H1 (cell line): ENCODE results near the gene ATP2C1. TPM values are rescaled to one million over a fixed set of nuclear protein-coding genes. Genes with fewer than 3 reads are reported as not detected.

ENCODE experiments used
- CTCF ChIA-PET: fragments of 300-600 bp; sonication (Branson Sonifier 250); formaldehyde crosslinking; loops from one replicate; lab custom pipeline; 2021; ENCODE audit not compliant: partially characterized antibody; lab: Charles Lee
- POLR2A ChIA-PET: fragments of 300-600 bp; sonication (Branson Sonifier 250); formaldehyde crosslinking; loops from one replicate; lab custom pipeline; 2021; ENCODE audit warnings: inconsistent platforms; ENCODE audit not compliant: partially characterized antibody; lab: Charles Lee
- DNase-seq, 2 experiments: peaks; one replicate each; pipeline versions ENCODE4 v3.0.0 to v3.0.0-alpha.2; 2010 to 2022; ENCODE audit warnings: low spot score in 2 of 2, low read depth in 1 of 2, mixed read lengths in 1 of 2
- FAIRE-seq: peaks from 2 replicates; lab custom pipeline; 2011; peaks lifted over from hg19 to GRCh38; lab: Jason Lieb, UNC
- H2AFZ ChIP-seq: 2 replicates; pipeline ENCODE4 v1.8.1; 2012; ENCODE audit warnings: low read length, inconsistent platforms
- H2AK5ac ChIP-seq: 2 replicates; pipeline ENCODE4 v1.6.1; 2013; ENCODE audit warnings: low read depth, low read length
- H2BK120ac ChIP-seq: replicated peaks from 2 replicates; pipeline ENCODE3; 2013; ENCODE audit warnings: low read depth, low read length, inconsistent platforms
- H2BK12ac ChIP-seq: 2 replicates; pipeline ENCODE4 v1.6.1; 2013; ENCODE audit warnings: low read depth, low read length
- H2BK15ac ChIP-seq: 2 replicates; pipeline ENCODE4 v1.6.1; 2013; ENCODE audit warnings: low read length
- H2BK20ac ChIP-seq: 2 replicates; pipeline ENCODE4 v1.6.1; 2013; ENCODE audit warnings: low read length
- H2BK5ac ChIP-seq: 2 replicates; pipeline ENCODE4 v1.6.1; 2013; ENCODE audit warnings: low read depth, low read length
- H3K14ac ChIP-seq: 2 replicates; pipeline ENCODE4 v1.6.1; 2013; ENCODE audit warnings: inconsistent platforms; ENCODE audit not compliant: insufficient read length
- H3K18ac ChIP-seq: 2 replicates; pipeline ENCODE4 v1.6.1; 2013; ENCODE audit warnings: low read length; ENCODE audit errors: extremely low read depth
- H3K23ac ChIP-seq: 2 replicates; pipeline ENCODE4 v1.6.1; 2013; ENCODE audit warnings: inconsistent platforms; ENCODE audit not compliant: insufficient read length
- H3K23me2 ChIP-seq: 2 replicates; pipeline ENCODE4 v1.6.1; 2013; ENCODE audit warnings: low read depth, low read length
- H3K27ac ChIP-seq: 2 replicates; pipeline ENCODE4 v1.6.1; 2011; ENCODE audit warnings: low read depth, low read length, inconsistent platforms
- H3K27me3 ChIP-seq, 4 experiments: replicated peaks in 1 of 4; 1 replicate in 1 of 4; 2 replicates in 3 of 4; pipeline versions ENCODE4 v1.6.1 to v1.8.1; 2011 to 2013; ENCODE audit warnings: low read length in 3 of 4, mild to moderate bottlenecking in 3 of 4, inconsistent platforms in 2 of 4, mixed read lengths in 2 of 4, moderate library complexity in 1 of 4; ENCODE audit not compliant: control insufficient read depth in 3 of 4, insufficient read depth in 3 of 4; ENCODE audit errors: extremely low read depth in 1 of 4
- H3K36me3 ChIP-seq, 4 experiments: 2 replicates each; pipeline versions ENCODE4 v1.6.1 to v1.8.1; 2011 to 2013; ENCODE audit warnings: mild to moderate bottlenecking in 4 of 4, low read length in 3 of 4, moderate library complexity in 2 of 4, control low read depth in 1 of 4, inconsistent platforms in 1 of 4; ENCODE audit not compliant: insufficient read depth in 4 of 4, control insufficient read depth in 2 of 4
- H3K4ac ChIP-seq: replicated peaks from 2 replicates; pipeline ENCODE3; 2013; ENCODE audit warnings: low read length, low read depth, mixed read lengths, inconsistent platforms; ENCODE audit not compliant: insufficient read length
- H3K4me1 ChIP-seq, 4 experiments: replicated peaks in 1 of 4; 1 replicate in 1 of 4; 2 replicates in 3 of 4; pipeline versions ENCODE4 v1.6.1 to v1.8.1; 2011 to 2013; ENCODE audit warnings: low read length in 3 of 4, inconsistent platforms in 2 of 4, mixed read lengths in 1 of 4; ENCODE audit not compliant: insufficient read depth in 4 of 4, control insufficient read depth in 3 of 4
- H3K4me2 ChIP-seq, 2 experiments: 2 replicates each; pipeline versions ENCODE4 v1.6.1 to v1.8.1; 2011 to 2013; ENCODE audit warnings: low read depth in 2 of 2, low read length in 2 of 2, control low read depth in 1 of 2, inconsistent platforms in 1 of 2, mild to moderate bottlenecking in 1 of 2; ENCODE audit not compliant: insufficient read depth in 1 of 2
- H3K4me3 ChIP-seq, 4 experiments: fragments of 200-600, 300-600 bp in 1 of 4; sonication (generic), shearing (Covaris generic), sonication (Bioruptor Twin) in 1 of 4; 2 replicates each; pipeline versions ENCODE4 v1.5.1 to v1.8.1; 2011 to 2016; ENCODE audit warnings: low read length in 4 of 4, low read depth in 3 of 4, control low read depth in 2 of 4, inconsistent platforms in 2 of 4, mild to moderate bottlenecking in 2 of 4, mixed read lengths in 1 of 4, moderate library complexity in 1 of 4; ENCODE audit not compliant: insufficient read depth in 2 of 4; ENCODE audit errors: extremely low read depth in 1 of 4
- H3K56ac ChIP-seq: replicated peaks from 2 replicates; pipeline ENCODE3; 2013; ENCODE audit warnings: low read depth, mild to moderate bottlenecking, mixed read lengths, low read length, inconsistent platforms; ENCODE audit not compliant: insufficient read length
- H3K79me1 ChIP-seq: 2 replicates; pipeline ENCODE4 v1.6.1; 2013; ENCODE audit warnings: low read depth, low read length, control low read depth
- H3K79me2 ChIP-seq, 2 experiments: 2 replicates each; pipeline versions ENCODE4 v1.6.1 to v1.8.1; 2012 to 2013; ENCODE audit warnings: low read length in 2 of 2, mild to moderate bottlenecking in 2 of 2, inconsistent platforms in 1 of 2; ENCODE audit not compliant: insufficient read depth in 2 of 2, control insufficient read depth in 1 of 2
- H3K9ac ChIP-seq, 4 experiments: replicated peaks in 1 of 4; 1 replicate in 1 of 4; 2 replicates in 3 of 4; pipeline versions ENCODE4 v1.6.1 to v1.8.1; 2011 to 2013; ENCODE audit warnings: low read depth in 3 of 4, low read length in 3 of 4, control low read depth in 2 of 4, mild to moderate bottlenecking in 2 of 4, moderate library complexity in 2 of 4, inconsistent platforms in 1 of 4; ENCODE audit errors: extremely low read depth in 1 of 4
- H3K9me3 ChIP-seq, 2 experiments: 2 replicates each; pipeline versions ENCODE4 v1.6.1 to v1.8.1; 2012 to 2013; ENCODE audit warnings: mild to moderate bottlenecking in 2 of 2, moderate library complexity in 2 of 2, control low read depth in 1 of 2, inconsistent platforms in 1 of 2, low read depth in 1 of 2, low read length in 1 of 2, mixed read lengths in 1 of 2; ENCODE audit not compliant: insufficient read depth in 2 of 2
- H4K20me1 ChIP-seq, 2 experiments: replicated peaks in 1 of 2; 2 replicates each; pipeline versions ENCODE3 to v1.8.1; 2011 to 2013; ENCODE audit warnings: inconsistent platforms in 2 of 2, low read length in 2 of 2, mild to moderate bottlenecking in 1 of 2; ENCODE audit not compliant: insufficient read depth in 2 of 2, control insufficient read depth in 1 of 2
- H4K5ac ChIP-seq: 2 replicates; pipeline ENCODE4 v1.6.1; 2013; ENCODE audit warnings: low read length, low read depth, mixed read lengths, inconsistent platforms; ENCODE audit not compliant: insufficient read length
- H4K8ac ChIP-seq: 2 replicates; pipeline ENCODE4 v1.8.0; 2013; ENCODE audit warnings: mild to moderate bottlenecking, moderate library complexity, low read length, inconsistent platforms; ENCODE audit not compliant: insufficient read depth; ENCODE audit errors: extremely low read depth
- H4K91ac ChIP-seq: replicated peaks from 2 replicates; pipeline ENCODE3; 2013; ENCODE audit warnings: low read length, mixed read lengths, inconsistent platforms; ENCODE audit not compliant: insufficient read length
- CBX5 ChIP-seq: fragments of 300-800, 300-1000 bp; sonication (generic); IDR thresholded peaks from 2 replicates; pipeline ENCODE4 v1.7.1; 2016; ENCODE audit warnings: antibody characterized with exemption, low read length, low read depth
- CBX8 ChIP-seq: fragments of 300-800, 300-1000 bp; sonication (generic); IDR thresholded peaks from 2 replicates; pipeline ENCODE4 v1.7.1; 2016; ENCODE audit warnings: low read depth, low read length, borderline replicate concordance
- EZH2 ChIP-seq: fragments of 200-600 bp; sonication (generic); IDR thresholded peaks from 2 replicates; pipeline ENCODE4 v1.7.1; 2012; ENCODE audit warnings: low read depth, mild to moderate bottlenecking, moderate library complexity, low read length, inconsistent platforms; ENCODE audit not compliant: severe bottlenecking
- GABPA ChIP-seq: IDR thresholded peaks from 2 replicates; pipeline ENCODE4 v1.6.1; 2011; ENCODE audit warnings: mild to moderate bottlenecking, low read length, moderate library complexity, borderline replicate concordance; ENCODE audit not compliant: insufficient read depth
- HDAC2 ChIP-seq, 2 experiments: fragments of 300-600 bp in 1 of 2; sonication (generic) in 1 of 2; IDR thresholded peaks; 2 replicates each; pipeline ENCODE4 v1.6.1; 2011 to 2012; ENCODE audit warnings: low read depth in 2 of 2, low read length in 2 of 2, mild to moderate bottlenecking in 2 of 2, moderate library complexity in 2 of 2, borderline replicate concordance in 1 of 2, inconsistent platforms in 1 of 2
- JUN ChIP-seq: IDR thresholded peaks from 2 replicates; pipeline ENCODE4 v1.6.1; 2011; ENCODE audit warnings: low read depth, mild to moderate bottlenecking, improper control_type of control experiment, low read length
- POLR2A ChIP-seq, 2 experiments: IDR thresholded peaks; 1 replicate in 1 of 2; 2 replicates in 1 of 2; pipeline ENCODE4 v1.6.1; 2011; ENCODE audit warnings: low read depth in 2 of 2, low read length in 2 of 2, mild to moderate bottlenecking in 2 of 2; ENCODE audit errors: control extremely low read depth in 1 of 2
- SP4 ChIP-seq: IDR thresholded peaks from 2 replicates; pipeline ENCODE4 v1.6.1; 2012; ENCODE audit warnings: low read length, inconsistent platforms
- TAF1 ChIP-seq: IDR thresholded peaks from 2 replicates; pipeline ENCODE4 v1.6.1; 2011; ENCODE audit warnings: mild to moderate bottlenecking, low read depth, low read length
- TAF7 ChIP-seq: optimal IDR thresholded peaks from 2 replicates; pipeline ENCODE3; 2011; ENCODE audit warnings: low read depth, mild to moderate bottlenecking, inconsistent platforms, low read length, moderate library complexity, borderline replicate concordance
- TBP ChIP-seq: IDR thresholded peaks from 2 replicates; pipeline ENCODE4 v1.6.1; 2011; ENCODE audit warnings: low read depth, low read length, improper control_type of control experiment
- WGBS, 2 experiments: shearing (Covaris generic) in 1 of 2; methylation state at CpG; one replicate each; pipeline versions ENCODE4 v1.1.6 to v1.1.7; 2013 to 2015; ENCODE audit warnings: low lambda C conversion rate in 2 of 2, mixed read lengths in 2 of 2, inconsistent platforms in 1 of 2, low coverage in 1 of 2, missing lambda C conversion rate in 1 of 2; ENCODE audit not compliant: insufficient replicate concordance in 2 of 2, insufficient coverage in 1 of 2, insufficient read length in 1 of 2; ENCODE audit errors: extremely low coverage in 1 of 2, missing lambda C conversion rate in 1 of 2; 5-methylcytosine and 5-hydroxymethylcytosine counted together
- polyA plus RNA-seq, 7 experiments: library from polyadenylated mRNA; depleted of rRNA in 3 of 7; stranded (reverse) in 5 of 7; unstranded in 2 of 7; fragments of >200 nt in 5 of 7; fragments of 200-250 nt in 2 of 7; gene quantifications; 1 replicate in 5 of 7; 2 replicates in 1 of 7; 4 replicates in 1 of 7; pipeline versions ENCODE4 v1.2.1 to v1.2.3, GENCODE V29; 2011 to 2013; ENCODE audit warnings: missing spikeins in 2 of 7, mixed read lengths in 2 of 7
- total RNA-seq: library from RNA; stranded (reverse); fragmentation: NEBNext Ultra II Directional; extraction: Animal tissue kit (Norgen Biotek cat#: 25700); gene quantifications from 2 replicates; pipeline ENCODE4 v1.2.1, GENCODE V29; 2021
- TF ChIP-seq, protein P1 (sequence below), 3 experiments: IDR thresholded peaks; 1 replicate in 2 of 3; 2 replicates in 1 of 3; pipeline versions ENCODE4 v1.5.1 to v1.6.1; 2011; ENCODE audit warnings: low read length in 3 of 3, mild to moderate bottlenecking in 3 of 3, inconsistent platforms in 2 of 3, low read depth in 1 of 3, moderate library complexity in 1 of 3; ENCODE audit not compliant: insufficient read depth in 1 of 3; ENCODE audit errors: control extremely low read depth in 1 of 3

Gene ATP2C1
- total and polyA plus RNA-seq, 2 of the 8 experiments (the other 6 are each of a cell fraction or from before 2014, with no cell fraction given): 50.7 to 68.5 TPM

DNA sequence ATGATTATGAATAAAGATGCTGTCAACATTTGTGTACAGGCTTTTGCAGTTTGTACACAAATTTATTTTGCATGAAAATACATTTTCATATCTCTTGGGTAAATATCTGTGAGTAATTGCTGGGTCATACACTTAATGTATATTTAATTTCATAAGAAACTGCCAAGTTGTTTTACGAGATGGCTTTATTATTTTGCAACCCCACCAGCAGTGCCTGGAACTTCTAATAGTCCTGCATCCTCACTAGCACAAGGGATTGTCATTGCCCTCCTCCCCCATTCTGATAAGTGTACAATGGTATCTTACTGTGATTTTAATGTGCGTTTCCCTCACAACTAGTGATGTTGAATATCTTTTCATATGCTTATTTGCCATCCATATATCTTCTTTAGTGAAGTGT, 87.6 kb downstream of the ATP2C1 start:
- Histone ChIP-seq H3K4me3 (no peak overlapping the region), H3K23ac (no peak overlapping the region), H3K14ac (no peak overlapping the region), H3K27ac (no peak overlapping the region), H2AK5ac (no peak overlapping the region), H2BK20ac (no peak overlapping the region), H4K5ac (no peak overlapping the region), H3K79me2 (no peaks in the 10 kb centered on the region), H3K4me2 (no peak overlapping the region), H3K27me3 (no peaks in the 10 kb centered on the region), H2BK15ac (no peak overlapping the region), H2AFZ (no peak overlapping the region), H3K79me1 (no peaks in the 10 kb centered on the region), H3K23me2 (no peaks in the 10 kb centered on the region), H3K4ac (no peak overlapping the region), H4K91ac (no peak overlapping the region), H4K8ac (no peak overlapping the region), H3K36me3 (peaks cover 0 to 10% (median 0%) of the 10 kb centered on the region in 4 experiments; a peak in 2 of 8 replicates), H2BK12ac (no peak overlapping the region), H3K18ac (no peak overlapping the region), H3K4me1 (no peaks in the 10 kb centered on the region), H2BK120ac (no peak overlapping the region), H3K56ac (no peak overlapping the region), H2BK5ac (no peak overlapping the region), H3K9me3 (no peaks in the 10 kb centered on the region), H3K9ac (no peak overlapping the region), H4K20me1 (peaks cover 0 to 2% of the 10 kb centered on the region in 2 experiments)
- ChIA-PET CTCF (no interaction called here), POLR2A (no interaction called here)
- WGBS, 2 experiments: 92% methylated on average over 2 of the region's 2 CpGs; no CpG with 5 or more reads in 1 of the 2 experiments
- DNase-seq (no peak), FAIRE-seq (no peak)
- no peak for TF ChIP-seq CBX5
- no peak for TF ChIP-seq SP4
- no peak for TF ChIP-seq POLR2A (IDR thresholded peaks at IDR 0.05; ENCODE audit: control extremely low read depth in 1 of 2, low read depth in 2 of 2, low read length in 2 of 2)
- TF ChIP-seq EZH2: no peak
- no peak for TF ChIP-seq JUN
- no peak for TF ChIP-seq TAF7
- TF ChIP-seq TAF1: no peak
- TF ChIP-seq, protein P1, sequence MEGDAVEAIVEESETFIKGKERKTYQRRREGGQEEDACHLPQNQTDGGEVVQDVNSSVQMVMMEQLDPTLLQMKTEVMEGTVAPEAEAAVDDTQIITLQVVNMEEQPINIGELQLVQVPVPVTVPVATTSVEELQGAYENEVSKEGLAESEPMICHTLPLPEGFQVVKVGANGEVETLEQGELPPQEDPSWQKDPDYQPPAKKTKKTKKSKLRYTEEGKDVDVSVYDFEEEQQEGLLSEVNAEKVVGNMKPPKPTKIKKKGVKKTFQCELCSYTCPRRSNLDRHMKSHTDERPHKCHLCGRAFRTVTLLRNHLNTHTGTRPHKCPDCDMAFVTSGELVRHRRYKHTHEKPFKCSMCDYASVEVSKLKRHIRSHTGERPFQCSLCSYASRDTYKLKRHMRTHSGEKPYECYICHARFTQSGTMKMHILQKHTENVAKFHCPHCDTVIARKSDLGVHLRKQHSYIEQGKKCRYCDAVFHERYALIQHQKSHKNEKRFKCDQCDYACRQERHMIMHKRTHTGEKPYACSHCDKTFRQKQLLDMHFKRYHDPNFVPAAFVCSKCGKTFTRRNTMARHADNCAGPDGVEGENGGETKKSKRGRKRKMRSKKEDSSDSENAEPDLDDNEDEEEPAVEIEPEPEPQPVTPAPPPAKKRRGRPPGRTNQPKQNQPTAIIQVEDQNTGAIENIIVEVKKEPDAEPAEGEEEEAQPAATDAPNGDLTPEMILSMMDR (IDR thresholded peaks at IDR 0.05; ENCODE audit: control extremely low read depth in 1 of 3, insufficient read depth in 1 of 3, low read depth in 1 of 3, low read length in 3 of 3): no peak
- TF ChIP-seq TBP: no peak
- TF ChIP-seq CBX8: no peak
- TF ChIP-seq GABPA: no peak
- TF ChIP-seq HDAC2 (IDR thresholded peaks at IDR 0.05; ENCODE audit: borderline replicate concordance in 1 of 2, low read depth in 2 of 2, low read length in 2 of 2): no peak
